HG03280 (cell line): ENCODE results near the gene ING3.

Experiments used
- ATAC-seq: cut with Tn5 transposase; IDR thresholded peaks from one replicate; pipeline ENCODE4 v1.9.1; 2021; ENCODE audit warnings: mild to moderate bottlenecking, moderate library complexity; ENCODE audit not compliant: unreplicated experiment

ING3 gene

GRCh38 chr7:121023683-121024511 is 73.3 kb downstream of the ING3 start:
- no peak for ATAC-seq

GRCh38 chr7:121024611-121025010 is 74.0 kb downstream of the ING3 start:
- ATAC-seq, result no peak

- ATAC-seq, result no peak
These were observed 75.6 kb downstream of the ING3 start for GRCh38 chr7:121026159-121026558.

- no peak for ATAC-seq
These were observed 76.1 kb downstream of the ING3 start for GRCh38 chr7:121026577-121027111.
